ENCODE results near the gene DUSP5. TPM values are rescaled to one million over a fixed set of nuclear protein-coding genes. Genes with fewer than 3 reads are reported as not detected.

Gene DUSP5
- total RNA-seq, 1 experiment from 2014 or later: 137 TPM

- H3K9me2 ChIP-seq (ENCODE audit: insufficient read depth): no peaks in the 10 kb centered on the region
- DNase-seq (ENCODE audit: low read depth, low spot score) (no peak), ATAC-seq (no peak)
- H3K27me3 ChIP-seq (ENCODE audit: insufficient read depth, low read length): no peaks in the 10 kb centered on the region
- H3K27ac ChIP-seq (ENCODE audit: low read depth, low read length): peak overlapping the region; percentile 65
- H3K9ac ChIP-seq (ENCODE audit: low read length): peak overlapping the region; percentile 86
- peaks cover 97% of the 10 kb centered on the region for H3K79me2 ChIP-seq (ENCODE audit: insufficient read depth, low read length)
- H3K36me3 ChIP-seq (ENCODE audit: control insufficient read depth in 1 of 2, insufficient read depth in 2 of 2, low read length in 2 of 2): peaks cover 24 to 57% of the 10 kb centered on the region in 2 experiments
- ChIA-PET RAD21 (ENCODE audit: low non-redundant PET in 1 of 2, low total read pairs in 2 of 2, uncharacterized antibody in 2 of 2, unreplicated experiment in 2 of 2) (interaction anchor here in 1 of 2 experiments (1.2 to 1.5 kb wide), 2 partner anchors 146 to 232 kb away, joined by 3 to 5 read pairs; no protein-coding TSS in a partner anchor), CTCF (interaction anchor here (1.0 to 1.3 kb wide), 2 partner anchors 146 to 195 kb away, joined by 6 to 8 read pairs; partner anchors contain the start of gene SMNDC1), POLR2A (interaction anchor here (0.8 to 24.1 kb wide), 18 partner anchors 8 to 195 kb away, joined by 3 to 438 read pairs (median 4); partner anchors contain the start of gene SMNDC1)
- BruUV-seq (replicated peaks): no TSS peak
- H2AFZ ChIP-seq (ENCODE audit: low read depth, low read length, poor library complexity, severe bottlenecking): no peak overlapping the region
- peaks cover 52 to 77% of the 10 kb centered on the region in 2 experiments for H3K4me1 ChIP-seq (ENCODE audit: control insufficient read depth in 1 of 2, insufficient read depth in 2 of 2, low read length in 2 of 2)
- no peaks in the 10 kb centered on the region for H3K9me3 ChIP-seq (ENCODE audit: control insufficient read depth in 1 of 2, insufficient read depth in 1 of 2, low read depth in 1 of 2, low read length in 2 of 2)
- H3K4me2 ChIP-seq (ENCODE audit: low read length): peak overlapping the region; percentile 90
- TF ChIP-seq JUND (IDR thresholded peaks at IDR 0.05) (no peak), CBX3 (IDR thresholded peaks at IDR 0.05; ENCODE audit: low read depth) (no peak), YY1 (IDR thresholded peaks at IDR 0.05; ENCODE audit: extremely low read depth, insufficient replicate concordance, low read depth, low read length) (no peak), FOSL1 (IDR thresholded peaks at IDR 0.05; ENCODE audit: low read depth) (no peak), ELF1 (IDR thresholded peaks at IDR 0.05; ENCODE audit: borderline replicate concordance, low read depth) (no peak), POLR2AphosphoS5 (IDR thresholded peaks at IDR 0.05; ENCODE audit: low read depth, low read length) (no peak), MAX (IDR thresholded peaks at IDR 0.05) (no peak), ZNF274 (IDR thresholded peaks at IDR 0.05; ENCODE audit: low read depth, low read length) (no peak), POLR2A (IDR thresholded peaks at IDR 0.05; ENCODE audit: borderline replicate concordance, extremely low read depth, insufficient read depth, insufficient read length) (no peak), CTCF (IDR thresholded peaks at IDR 0.05 in 2 of 3, conservative IDR thresholded peaks at IDR 0.05 in 1 of 3; ENCODE audit: borderline replicate concordance in 1 of 3, insufficient read depth in 1 of 3, low read depth in 2 of 3, low read length in 2 of 3) (no peak), TCF7L2 (IDR thresholded peaks at IDR 0.05; ENCODE audit: borderline replicate concordance, extremely low read depth, insufficient read depth, insufficient read length) (no peak), REST (IDR thresholded peaks at IDR 0.05; ENCODE audit: low read depth) (no peak), ATF3 (IDR thresholded peaks at IDR 0.05) (no peak), EGR1 (IDR thresholded peaks at IDR 0.05; ENCODE audit: low read depth) (no peak), ZFX (IDR thresholded peaks at IDR 0.05) (no peak), SP1 (IDR thresholded peaks at IDR 0.05; ENCODE audit: low read depth) (no peak), CEBPB (IDR thresholded peaks at IDR 0.05; ENCODE audit: low read depth) (no peak)
- intact Hi-C loops (cut with micrococcal nuclease): loop anchor here (2.0 to 5.0 kb wide), 2 partner anchors 30 to 102 kb away; no protein-coding TSS in a partner anchor
- H3K4me3 ChIP-seq (replicated peaks in 1 of 2; ENCODE audit: low read depth in 1 of 2, low read length in 2 of 2): peak overlapping the region; percentile 90 to 92
- peaks cover 57% of the 10 kb centered on the region; the same call in 1 of the 2 replicates for H4K20me1 ChIP-seq (ENCODE audit: insufficient read depth)
Observed at GRCh38 chr10:110500515-110500905, 2.8 kb downstream of the DUSP5 start.

All from HCT116 (cell line).